Activated CD4-positive, alpha-beta T cell treated with anti-CD3 and anti-CD28 coated beads for 36 hours (primary cell): ENCODE results near the gene FBXO31. TPM values are rescaled to one million over a fixed set of nuclear protein-coding genes. Genes with fewer than 3 reads are reported as not detected.
"Not testable (repeated sequence)": the region's sequence is repeated elsewhere in the genome, so short reads cannot be mapped to it uniquely, and the experiment has no call there.

Experiments used
- ATAC-seq: fragments of 200-7000 bp; cut with Tn5 transposase; one replicate; pipeline ENCODE4 v1.10.0; 2021; ENCODE audit warnings: mild to moderate bottlenecking, moderate library complexity
- CTCF ChIA-PET: fragments of 350-600 bp; sonication (Branson Sonifier 250); formaldehyde crosslinking; loops from one replicate; lab custom pipeline; 2021; ENCODE audit warnings: antibody characterized with exemption; lab: Charles Lee
- POLR2A ChIA-PET: fragments of 350-600 bp; sonication (Branson Sonifier 250); formaldehyde crosslinking; loops from one replicate; lab custom pipeline; 2021; ENCODE audit warnings: antibody characterized with exemption, inconsistent platforms; lab: Charles Lee
- DNase-seq: peaks from one replicate; pipeline ENCODE4 v3.0.0-alpha.2; 2020
- H3K27ac Mint-ChIP-seq: one replicate; pipeline ENCODE4 v1.8.0; 2021; ENCODE audit warnings: mixed read lengths
- H3K27me3 Mint-ChIP-seq: one replicate; pipeline ENCODE4 v1.8.0; 2021; ENCODE audit warnings: mixed read lengths
- H3K36me3 Mint-ChIP-seq: one replicate; pipeline ENCODE4 v1.8.0; 2021; ENCODE audit warnings: low read depth, mixed read lengths
- H3K4me1 Mint-ChIP-seq: one replicate; pipeline ENCODE4 v1.8.0; 2021; ENCODE audit warnings: mixed read lengths
- H3K4me3 Mint-ChIP-seq: one replicate; pipeline ENCODE4 v1.8.0; 2021; ENCODE audit warnings: mild to moderate bottlenecking, moderate library complexity, mixed read lengths
- H3K9me3 Mint-ChIP-seq: one replicate; pipeline ENCODE4 v1.8.0; 2021; ENCODE audit warnings: low read depth, mixed read lengths
- intact Hi-C, 2 experiments: fragments of 100-400 bp; cut with DNase I in 1 of 2; cut with micrococcal nuclease in 1 of 2; formaldehyde crosslinking; loops; one replicate each; pipeline versions ENCODE4 v1.14.2 to v1.15.1; 2022 to 2024; cut with DNase I, micrococcal nuclease
- total RNA-seq, 2 experiments: library from RNA; stranded (reverse); gene quantifications; one replicate each; pipeline ENCODE4 v1.2.3, GENCODE V29; 2021

Gene FBXO31
- total RNA-seq, 2 experiments from 2014 or later, result 26.8 to 33.0 TPM

GRCh38 chr16:87369796-87370719, 13.5 kb downstream of the FBXO31 start:
- intact Hi-C loops, result no loop called here
- no peak for DNase-seq
- Mint-ChIP-seq H3K27ac (no peak overlapping the region), H3K4me1 (peaks cover 43% of the 10 kb centered on the region), H3K36me3 (peaks cover 9% of the 10 kb centered on the region), H3K9me3 (no peaks in the 10 kb centered on the region), H3K4me3 (no peak overlapping the region), H3K27me3 (no peaks in the 10 kb centered on the region)
- no peak for ATAC-seq
- CTCF ChIA-PET, result no interaction called here
- POLR2A ChIA-PET, result no interaction called here

- POLR2A ChIA-PET, result no interaction called here
- no peaks in the 10 kb centered on the region for H3K27me3 Mint-ChIP-seq
Measured at GRCh38 chr16:87369117-87369765, 14.3 kb downstream of the FBXO31 start.

GRCh38 chr16:87368029-87368770, 15.4 kb downstream of the FBXO31 start:
- Mint-ChIP-seq H3K9me3 (no peaks in the 10 kb centered on the region), H3K27ac (peak overlapping the region; percentile 53), H3K36me3 (peaks cover 11% of the 10 kb centered on the region), H3K27me3 (no peaks in the 10 kb centered on the region), H3K4me1 (peaks cover 46% of the 10 kb centered on the region), H3K4me3 (no peak overlapping the region)
- DNase-seq (no peak), ATAC-seq (no peak)
- ChIA-PET CTCF (no interaction called here), POLR2A (no interaction called here)
- intact Hi-C loops, result no loop called here

More at GRCh38 chr16:87369117-87369765, 14.3 kb downstream of the FBXO31 start:
- CTCF ChIA-PET, result no interaction called here
- intact Hi-C loops, result no loop called here
- no peak for ATAC-seq
- H3K4me3 Mint-ChIP-seq, result no peak overlapping the region
- H3K27ac Mint-ChIP-seq, result no peak overlapping the region
- peaks cover 11% of the 10 kb centered on the region for H3K36me3 Mint-ChIP-seq
- DNase-seq, result no peak
- no peaks in the 10 kb centered on the region for H3K9me3 Mint-ChIP-seq
- H3K4me1 Mint-ChIP-seq, result peaks cover 48% of the 10 kb centered on the region

- H3K9me3 Mint-ChIP-seq, result no peaks in the 10 kb centered on the region
- ATAC-seq (no peak), DNase-seq (no peak)
- intact Hi-C loops, result no loop called here
- H3K27me3 Mint-ChIP-seq, result no peaks in the 10 kb centered on the region
- H3K4me1 Mint-ChIP-seq, result peaks cover 46% of the 10 kb centered on the region
- POLR2A ChIA-PET, result no interaction called here
- no peak overlapping the region for H3K27ac Mint-ChIP-seq
- H3K36me3 Mint-ChIP-seq, result peaks cover 11% of the 10 kb centered on the region
- H3K4me3 Mint-ChIP-seq, result no peak overlapping the region
- CTCF ChIA-PET, result no interaction called here
Measured at GRCh38 chr16:87367529-87367928, 16.0 kb downstream of the FBXO31 start.

- Mint-ChIP-seq H3K4me1 (peaks cover 45% of the 10 kb centered on the region), H3K36me3 (peaks cover 11% of the 10 kb centered on the region), H3K4me3 (no peak overlapping the region), H3K9me3 (no peaks in the 10 kb centered on the region), H3K27ac (no peak overlapping the region), H3K27me3 (no peaks in the 10 kb centered on the region)
- ATAC-seq (no peak), DNase-seq (no peak)
- intact Hi-C loops, result no loop called here
- CTCF ChIA-PET, result no interaction called here
- POLR2A ChIA-PET, result no interaction called here
Measured at GRCh38 chr16:87366930-87367329, 16.6 kb downstream of the FBXO31 start.

- Mint-ChIP-seq H3K4me1 (peaks cover 38% of the 10 kb centered on the region), H3K27me3 (no peaks in the 10 kb centered on the region), H3K36me3 (peaks cover 11% of the 10 kb centered on the region), H3K4me3 (no peak overlapping the region), H3K27ac (no peak overlapping the region), H3K9me3 (no peaks in the 10 kb centered on the region)
- DNase-seq (no peak), ATAC-seq (no peak)
- intact Hi-C loops, result no loop called here
- POLR2A ChIA-PET, result no interaction called here
- CTCF ChIA-PET, result no interaction called here
Measured at GRCh38 chr16:87366288-87366687, 17.3 kb downstream of the FBXO31 start.

GRCh38 chr16:87365021-87365713, 18.4 kb downstream of the FBXO31 start:
- peaks cover 13% of the 10 kb centered on the region for H3K36me3 Mint-ChIP-seq
- peaks cover 39% of the 10 kb centered on the region for H3K4me1 Mint-ChIP-seq
- ATAC-seq (no peak), DNase-seq (no peak)
- ChIA-PET POLR2A (no interaction called here), CTCF (no interaction called here)
- no peaks in the 10 kb centered on the region for H3K27me3 Mint-ChIP-seq
- intact Hi-C loops, result no loop called here
- H3K9me3 Mint-ChIP-seq, result no peaks in the 10 kb centered on the region
- H3K27ac Mint-ChIP-seq, result peak overlapping the region; percentile 47
- no peak overlapping the region for H3K4me3 Mint-ChIP-seq

- Mint-ChIP-seq H3K27me3 (no peaks in the 10 kb centered on the region), H3K9me3 (no peaks in the 10 kb centered on the region), H3K36me3 (peaks cover 21% of the 10 kb centered on the region), H3K4me3 (no peak overlapping the region), H3K27ac (no peak overlapping the region), H3K4me1 (peaks cover 35% of the 10 kb centered on the region)
- no peak for ATAC-seq
- intact Hi-C loops, result no loop called here
- ChIA-PET POLR2A (interaction anchor here (0.6 kb wide), 2 partner anchors 70 to 312 kb away, joined by 3 to 4 read pairs; no protein-coding TSS in a partner anchor), CTCF (no interaction called here)
- no peak for DNase-seq
Measured at GRCh38 chr16:87363771-87364455, 19.7 kb downstream of the FBXO31 start.

GRCh38 chr16:87362828-87363559, 20.6 kb downstream of the FBXO31 start:
- CTCF ChIA-PET, H3K4me3 Mint-ChIP-seq, H3K27ac Mint-ChIP-seq, POLR2A ChIA-PET, ATAC-seq, H3K9me3 Mint-ChIP-seq, DNase-seq, intact Hi-C loops, H3K27me3 Mint-ChIP-seq: not testable (repeated sequence)
- H3K36me3 Mint-ChIP-seq, result peaks cover 30% of the 10 kb centered on the region
- H3K4me1 Mint-ChIP-seq, result peaks cover 26% of the 10 kb centered on the region

GRCh38 chr16:87361916-87362619, 21.5 kb downstream of the FBXO31 start:
- intact Hi-C loops, result no loop called here
- ChIA-PET CTCF (interaction anchor here (0.7 kb wide), 1 partner anchor 11 kb away, joined by 4 read pairs; no protein-coding TSS in a partner anchor), POLR2A (no interaction called here)
- DNase-seq (no peak), ATAC-seq (no peak)
- Mint-ChIP-seq H3K9me3 (no peaks in the 10 kb centered on the region), H3K27ac (no peak overlapping the region), H3K36me3 (peaks cover 31% of the 10 kb centered on the region), H3K27me3 (no peaks in the 10 kb centered on the region), H3K4me3 (no peak overlapping the region), H3K4me1 (peaks cover 20% of the 10 kb centered on the region)
